NCI-H2196 (cell line): ENCODE data around the gene NSD1.
A peak's percentile ranks its signal among the peaks of the same experiment; 100 is the strongest.

Source experiments
- DNase-seq: peaks from one replicate; lab custom pipeline; 2025; ENCODE audit not compliant: unreplicated experiment; lab: John Stamatoyannopoulos, UW

The NSD1 gene

DNA sequence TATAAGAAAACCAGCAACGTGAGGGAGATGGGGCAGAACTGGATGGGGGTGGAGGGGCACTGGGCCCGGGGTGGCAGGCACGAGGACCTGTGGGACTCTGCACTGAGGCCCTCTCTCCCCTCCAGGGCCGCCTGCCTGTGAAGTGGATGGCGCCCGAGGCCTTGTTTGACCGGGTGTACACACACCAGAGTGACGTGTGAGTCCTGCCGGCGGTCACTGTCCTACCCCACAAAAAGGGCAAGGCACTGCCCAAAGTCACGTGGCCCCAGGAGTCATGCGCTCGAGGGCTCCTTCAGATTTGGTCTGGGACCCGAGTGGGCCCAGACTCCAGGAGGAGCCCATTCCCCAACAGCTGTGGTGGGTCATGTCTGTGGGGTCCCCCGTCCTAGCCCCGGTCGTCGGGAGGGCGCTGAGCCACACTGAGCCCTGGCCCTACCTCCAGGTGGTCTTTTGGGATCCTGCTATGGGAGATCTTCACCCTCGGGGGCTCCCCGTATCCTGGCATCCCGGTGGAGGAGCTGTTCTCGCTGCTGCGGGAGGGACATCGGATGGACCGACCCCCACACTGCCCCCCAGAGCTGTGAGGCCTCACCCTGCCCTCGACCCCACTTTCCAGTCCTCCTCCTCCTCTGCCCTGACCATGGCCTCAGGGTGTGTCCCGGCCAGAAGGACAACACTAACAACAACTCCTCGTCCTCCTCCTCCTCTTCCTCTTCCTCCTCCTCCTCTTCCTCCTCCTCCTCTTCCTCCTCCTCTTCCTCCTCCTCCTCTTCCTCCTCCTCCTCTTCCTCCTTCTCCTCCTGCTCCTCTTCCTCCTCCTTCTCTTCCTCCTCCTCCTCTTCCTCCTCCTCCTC lies 37.2 kb upstream of the NSD1 start:
- DNase-seq, result no peak

DNA sequence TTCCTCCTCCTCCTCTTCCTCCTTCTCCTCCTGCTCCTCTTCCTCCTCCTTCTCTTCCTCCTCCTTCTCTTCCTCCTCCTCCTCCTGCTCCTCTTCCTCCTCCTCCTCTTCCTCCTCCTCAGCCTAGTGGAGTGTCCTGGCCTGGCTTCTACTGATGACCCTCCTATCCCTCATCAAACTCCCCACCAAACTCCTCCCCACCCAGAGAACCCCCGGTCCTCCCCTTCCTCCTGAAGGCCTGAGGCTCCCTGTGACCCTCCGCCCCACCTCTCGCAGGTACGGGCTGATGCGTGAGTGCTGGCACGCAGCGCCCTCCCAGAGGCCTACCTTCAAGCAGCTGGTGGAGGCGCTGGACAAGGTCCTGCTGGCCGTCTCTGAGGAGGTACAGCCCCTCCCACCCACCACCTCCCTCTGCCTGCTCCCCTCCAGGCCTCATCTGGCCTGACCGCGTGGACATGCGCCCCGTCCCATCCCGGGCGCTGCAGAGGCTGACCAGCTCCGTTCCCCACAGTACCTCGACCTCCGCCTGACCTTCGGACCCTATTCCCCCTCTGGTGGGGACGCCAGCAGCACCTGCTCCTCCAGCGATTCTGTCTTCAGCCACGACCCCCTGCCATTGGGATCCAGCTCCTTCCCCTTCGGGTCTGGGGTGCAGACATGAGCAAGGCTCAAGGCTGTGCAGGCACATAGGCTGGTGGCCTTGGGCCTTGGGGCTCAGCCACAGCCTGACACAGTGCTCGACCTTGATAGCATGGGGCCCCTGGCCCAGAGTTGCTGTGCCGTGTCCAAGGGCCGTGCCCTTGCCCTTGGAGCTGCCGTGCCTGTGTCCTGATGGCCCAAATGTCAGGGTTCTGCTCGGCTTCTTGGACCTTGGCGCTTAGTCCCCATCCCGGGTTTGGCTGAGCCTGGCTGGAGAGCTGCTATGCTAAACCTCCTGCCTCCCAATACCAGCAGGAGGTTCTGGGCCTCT lies 36.3 kb upstream of the NSD1 start:
- no peak for DNase-seq

DNA sequence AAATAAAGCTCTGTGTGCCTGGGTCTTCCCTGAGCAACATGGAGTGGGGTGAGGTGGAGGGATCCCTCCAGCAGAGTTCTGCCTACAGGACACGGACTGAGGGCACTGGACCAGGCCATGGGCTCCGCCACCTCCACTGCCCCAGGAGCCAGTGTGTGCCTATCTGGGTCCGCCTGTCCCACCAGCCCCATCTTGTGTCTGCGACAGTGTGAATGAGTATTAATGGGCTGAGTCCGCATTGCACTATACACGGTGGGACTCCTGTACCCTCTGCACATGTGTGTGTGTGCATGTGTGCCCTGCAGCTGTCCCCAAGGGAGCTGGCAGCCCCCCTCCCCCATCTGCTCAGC lies 35.5 kb upstream of the NSD1 start:
- no peak for DNase-seq

DNA sequence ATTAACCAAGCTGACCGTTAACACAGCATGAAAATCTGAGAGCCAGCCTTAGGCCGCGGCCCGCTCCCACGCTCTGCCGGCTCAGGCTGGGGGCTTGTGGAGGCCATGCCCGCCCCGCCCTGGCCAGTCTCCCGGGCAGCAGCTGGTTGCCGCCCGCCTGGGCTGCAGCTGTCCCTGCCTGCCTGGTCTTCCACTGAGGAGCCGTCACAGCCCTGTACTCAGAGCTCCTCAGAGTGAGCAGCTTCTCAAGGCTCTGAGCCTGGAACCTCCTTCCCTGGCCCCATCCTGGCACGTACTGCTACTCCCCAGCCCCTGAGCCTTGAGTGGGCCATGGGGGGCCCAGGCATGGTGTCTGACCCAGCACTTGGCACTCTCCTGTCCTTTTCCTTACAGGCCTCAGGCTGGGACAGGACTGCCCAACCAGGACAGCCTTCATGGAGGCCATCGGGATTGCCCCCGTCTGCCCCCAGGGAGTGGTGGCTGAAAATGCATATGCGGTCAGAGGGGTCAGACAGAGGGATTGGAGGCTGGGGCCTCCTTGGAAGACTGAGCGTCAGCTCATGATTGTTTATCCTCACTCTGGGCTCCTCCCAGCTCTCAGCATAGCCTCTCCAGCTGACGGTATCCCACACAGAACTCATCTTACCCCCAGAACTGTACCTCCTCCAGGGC lies 35.0 kb upstream of the NSD1 start:
- no peak for DNase-seq

DNA sequence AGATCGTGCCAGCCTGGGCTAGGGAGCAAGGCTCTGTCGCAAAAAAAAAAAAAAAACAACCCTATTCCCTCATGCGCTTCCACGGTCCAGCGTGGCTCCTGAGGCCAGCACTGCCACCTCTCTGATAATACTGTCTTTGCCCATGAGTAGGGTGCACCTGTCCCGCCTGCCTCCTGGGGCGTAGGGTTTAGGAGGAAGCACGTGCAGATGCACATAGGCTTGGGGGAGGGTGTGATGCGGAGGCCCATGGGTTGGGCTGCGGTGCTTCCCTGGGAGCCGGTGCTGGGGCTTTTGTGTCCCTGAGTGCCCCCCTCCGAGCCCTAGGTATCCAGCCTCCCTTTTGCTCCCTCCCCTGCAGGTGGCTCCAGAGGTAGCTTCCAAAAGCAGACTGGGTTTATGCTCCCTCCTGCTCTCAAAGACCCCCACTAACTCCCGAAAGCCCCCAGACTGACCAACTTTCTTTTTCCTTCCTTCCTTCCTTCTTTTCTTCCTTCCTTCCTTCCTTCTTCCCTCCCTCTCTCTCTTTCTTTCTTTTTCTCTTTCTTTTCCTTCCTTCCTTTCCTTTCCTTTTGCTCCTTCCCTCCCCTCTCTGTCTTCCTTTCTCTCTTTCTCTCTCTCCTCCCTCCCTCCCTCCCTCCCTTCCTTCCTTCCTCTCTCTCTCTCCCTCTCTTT lies 34.0 kb upstream of the NSD1 start:
- no peak for DNase-seq

DNA sequence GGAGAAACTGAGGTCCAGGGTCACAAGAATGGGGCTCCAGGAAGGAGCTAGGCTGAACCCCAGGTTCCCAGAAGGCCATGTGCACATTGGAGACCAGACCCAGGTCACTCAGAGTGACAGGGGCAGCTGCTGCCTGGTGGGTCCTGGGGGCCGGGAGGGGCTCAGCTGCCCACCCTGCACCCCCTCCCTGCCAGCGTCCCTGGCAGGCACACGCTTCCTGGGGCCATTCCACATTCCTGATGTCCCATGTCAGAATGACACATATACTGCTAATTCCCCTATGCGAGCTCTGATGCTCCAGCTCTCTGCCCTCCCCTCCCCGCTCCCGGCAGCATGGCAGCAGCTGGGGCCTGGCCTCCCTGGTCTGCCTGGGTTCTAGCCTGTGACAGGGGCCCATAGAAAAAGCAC lies 32.9 kb upstream of the NSD1 start:
- DNase-seq, result no peak

DNA sequence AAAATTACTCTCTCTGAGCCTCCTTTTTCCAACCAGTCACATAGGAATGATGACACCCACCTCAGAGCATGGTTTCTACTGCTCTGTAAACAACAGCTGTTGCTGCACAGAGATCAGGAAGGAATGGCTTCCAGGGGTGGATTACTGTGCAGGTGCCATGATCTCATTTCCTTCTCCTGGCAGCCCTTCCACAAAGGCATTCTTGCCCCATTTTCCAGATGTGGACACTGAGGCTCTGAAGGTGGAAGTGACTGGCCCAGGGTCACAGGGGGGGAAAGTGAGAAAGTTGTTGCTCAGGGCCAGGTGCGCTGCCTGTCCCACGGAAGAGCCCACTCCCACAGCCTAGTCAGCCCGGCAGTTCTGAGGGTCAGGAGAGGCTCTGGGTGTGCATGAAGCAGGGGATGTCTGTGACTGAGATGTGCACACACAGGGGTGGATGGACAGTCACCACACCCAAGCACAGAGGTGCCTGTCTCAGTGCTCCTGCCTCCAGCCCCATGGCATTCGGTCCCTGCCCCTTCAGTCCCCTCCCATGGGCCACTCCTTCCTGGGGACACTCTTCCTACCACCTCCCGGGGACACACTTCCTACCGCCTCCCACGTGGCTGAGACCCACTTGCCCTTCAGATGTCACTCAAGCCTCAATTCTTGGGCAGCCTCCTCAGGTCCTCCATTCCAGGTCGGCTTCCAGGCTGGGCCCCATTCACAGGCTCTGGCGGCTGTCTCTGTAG lies 29.9 kb upstream of the NSD1 start:
- peak; percentile 17 for DNase-seq

DNA sequence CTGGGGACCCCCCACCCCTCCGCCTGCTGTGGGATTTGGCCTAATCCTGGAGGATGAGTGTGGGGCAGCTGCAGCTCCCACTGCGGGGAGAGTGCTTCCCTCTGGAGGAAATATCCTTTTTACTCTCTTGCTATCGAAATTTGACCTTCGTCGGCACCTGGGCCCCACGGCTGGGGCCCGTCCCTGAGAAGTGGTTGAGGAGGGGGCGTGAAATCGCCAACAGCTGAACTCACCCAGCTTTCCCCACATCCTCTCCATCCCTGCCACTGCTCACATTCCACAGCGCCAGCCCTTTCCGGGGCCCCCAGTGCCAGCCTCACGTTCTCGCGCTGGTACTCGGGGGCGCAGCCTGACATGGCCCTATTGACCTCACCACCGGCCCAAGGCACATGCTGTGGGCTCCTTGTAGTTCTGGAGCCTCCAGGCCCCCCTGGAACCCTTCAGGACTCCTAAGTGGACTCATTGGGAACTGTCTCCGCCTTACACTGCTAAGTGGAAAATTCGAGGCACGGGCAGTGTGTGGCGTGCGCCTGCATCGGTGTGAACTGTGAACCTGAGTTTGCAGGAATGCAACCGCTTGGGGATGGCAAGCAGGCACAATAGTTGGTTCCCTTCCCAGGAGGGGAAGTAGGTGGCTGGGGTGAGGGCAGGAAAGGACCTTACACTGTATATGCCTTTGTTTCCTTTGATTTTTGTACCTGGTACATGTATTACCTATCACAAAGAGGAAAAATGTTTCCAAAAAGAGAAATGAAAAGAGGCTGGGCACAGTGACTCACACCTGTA lies 27.7 kb upstream of the NSD1 start:
- DNase-seq, result no peak

DNA sequence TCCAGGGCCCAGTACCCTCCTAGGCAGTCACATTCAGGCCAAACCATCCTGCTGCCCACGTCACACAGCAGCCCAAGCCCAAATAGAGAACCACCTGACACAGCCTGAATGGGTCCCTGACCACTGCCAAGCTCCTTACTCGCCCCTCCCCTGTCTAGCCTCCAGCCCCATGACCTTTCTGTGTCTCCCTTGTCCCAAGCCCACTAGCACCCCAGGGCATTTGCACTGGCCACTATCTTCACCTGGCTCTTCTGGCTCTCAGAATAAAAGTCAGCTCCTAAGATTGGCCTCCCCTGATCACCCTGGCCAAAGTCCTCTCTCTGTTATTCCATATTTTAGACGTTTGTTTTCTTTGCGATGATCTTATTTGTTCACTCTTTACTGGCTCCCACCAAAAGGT lies 26.4 kb upstream of the NSD1 start:
- DNase-seq, result no peak

DNA sequence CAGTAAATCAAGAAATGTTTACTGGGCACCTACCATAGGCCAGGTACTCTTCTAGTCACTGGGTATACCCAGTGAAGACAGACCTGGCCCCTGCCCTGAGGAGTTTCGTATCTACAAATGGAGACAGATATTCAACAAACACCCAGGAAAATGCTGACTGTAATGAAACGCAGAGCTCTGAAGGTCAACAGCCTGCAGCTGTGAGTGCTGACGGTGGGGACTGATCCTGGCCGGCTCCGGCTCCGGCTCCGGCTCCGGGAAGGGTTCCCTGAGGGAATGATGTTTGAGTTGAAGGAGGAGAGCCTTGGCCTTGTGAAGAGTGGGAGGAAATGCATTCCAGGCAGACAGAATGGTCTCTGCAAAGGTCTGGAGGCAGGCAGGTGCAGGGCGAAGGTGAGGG lies 23.8 kb upstream of the NSD1 start:
- DNase-seq, result no peak

DNA sequence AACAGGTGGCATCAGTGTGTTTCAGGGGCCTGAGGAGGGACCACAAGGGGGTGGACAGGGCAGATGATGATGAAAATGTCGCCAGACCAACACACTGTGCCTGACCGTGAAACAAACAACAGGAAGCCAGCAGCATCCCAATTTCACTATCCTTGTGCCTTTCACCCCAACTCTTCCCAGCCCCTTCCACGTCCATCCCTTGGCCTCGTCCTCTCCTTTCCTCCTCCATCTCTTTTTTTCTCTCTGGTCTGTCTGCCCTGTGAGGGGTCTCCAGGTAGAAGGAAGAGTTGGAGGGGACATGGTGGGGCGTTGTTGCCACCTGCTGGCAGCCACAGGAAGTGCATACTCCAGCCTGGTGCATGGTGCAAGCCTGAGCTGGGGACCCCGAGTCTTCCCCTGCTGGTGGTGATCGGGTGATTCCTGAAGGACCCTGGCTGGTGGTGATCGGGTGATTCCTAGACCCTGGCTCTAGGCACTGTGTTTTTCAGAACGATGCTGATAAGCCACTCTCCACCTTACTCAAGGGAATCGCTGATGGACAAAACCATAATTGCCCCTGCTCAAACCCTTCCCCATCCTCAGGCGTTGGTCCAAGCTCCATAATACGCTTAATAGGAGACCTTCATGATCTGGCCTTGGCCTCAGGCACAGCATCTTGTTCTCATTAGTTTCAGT lies 21.7 kb upstream of the NSD1 start:
- DNase-seq, result peak; percentile 44

DNA sequence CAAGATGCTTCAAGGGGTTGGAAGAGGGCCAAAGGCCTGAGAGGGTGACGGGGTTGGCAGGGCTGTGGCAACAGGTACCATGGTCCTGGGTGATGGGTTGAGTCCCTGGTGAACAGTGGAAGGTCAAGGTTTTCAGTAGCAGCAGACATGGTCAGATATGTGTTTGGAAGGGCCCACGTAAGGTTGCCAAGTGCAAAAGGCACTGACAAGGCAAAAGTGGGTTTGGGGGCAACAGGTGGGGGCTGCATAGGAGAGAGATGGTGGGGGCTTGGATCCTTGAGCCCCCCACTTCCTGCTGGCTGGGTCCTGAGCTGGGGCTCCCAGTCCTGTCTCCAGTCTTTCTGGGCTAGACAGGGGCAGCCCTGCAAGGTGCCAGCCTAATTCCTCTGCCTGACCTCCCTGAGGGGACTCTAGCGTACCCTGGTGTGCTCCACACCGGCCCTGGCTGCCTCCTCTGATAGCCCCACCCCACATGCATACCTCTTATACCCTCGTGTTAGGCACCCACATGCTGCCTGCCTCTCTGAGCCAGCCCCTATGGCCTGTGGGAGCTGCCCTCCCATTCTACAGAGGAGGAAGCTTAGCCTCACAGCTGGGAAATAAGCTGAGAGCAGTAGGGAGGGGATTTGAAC lies 20.9 kb upstream of the NSD1 start:
- DNase-seq, result no peak

DNA sequence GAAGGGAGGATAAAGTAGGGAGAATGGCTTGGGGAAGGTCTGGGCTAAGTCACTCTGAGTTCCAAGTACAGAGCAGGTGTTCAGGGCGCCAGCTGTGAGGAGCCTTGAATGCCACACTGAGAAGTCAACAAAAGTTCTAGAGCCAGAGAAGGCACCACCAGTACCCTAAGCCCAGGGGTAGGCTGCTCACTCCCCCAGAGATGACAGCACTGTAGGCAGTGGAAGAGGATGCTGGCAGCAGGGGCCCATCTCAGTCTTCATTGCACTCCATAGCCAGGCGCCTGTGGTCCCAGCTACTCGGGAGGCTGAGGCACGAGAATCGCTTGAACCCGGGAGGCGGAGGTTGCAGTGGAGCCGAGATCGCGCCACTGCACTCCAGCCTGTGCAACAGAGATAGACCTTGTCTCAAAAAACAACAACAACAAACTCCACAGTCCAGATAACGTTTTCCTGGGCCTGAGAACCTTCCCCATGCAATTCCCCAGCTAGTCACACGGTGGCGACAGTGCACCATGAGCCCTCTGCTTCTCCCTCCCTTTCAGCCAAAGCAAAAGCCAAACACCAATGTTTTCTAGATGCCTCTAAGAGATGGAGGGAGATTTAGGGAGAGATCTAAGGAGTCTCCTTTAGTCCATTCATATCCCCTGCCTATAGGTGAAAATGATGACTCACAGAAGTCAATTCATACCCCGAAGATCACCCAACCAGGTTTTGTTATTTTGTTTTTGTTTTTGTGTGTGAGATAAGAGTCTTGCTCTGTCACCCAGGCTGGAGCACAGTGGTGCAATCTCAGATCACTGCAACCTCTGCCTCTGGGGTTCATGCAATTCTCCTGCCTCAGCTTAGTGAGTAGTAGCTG lies 19.8 kb upstream of the NSD1 start:
- DNase-seq, result peak; percentile 74

DNA sequence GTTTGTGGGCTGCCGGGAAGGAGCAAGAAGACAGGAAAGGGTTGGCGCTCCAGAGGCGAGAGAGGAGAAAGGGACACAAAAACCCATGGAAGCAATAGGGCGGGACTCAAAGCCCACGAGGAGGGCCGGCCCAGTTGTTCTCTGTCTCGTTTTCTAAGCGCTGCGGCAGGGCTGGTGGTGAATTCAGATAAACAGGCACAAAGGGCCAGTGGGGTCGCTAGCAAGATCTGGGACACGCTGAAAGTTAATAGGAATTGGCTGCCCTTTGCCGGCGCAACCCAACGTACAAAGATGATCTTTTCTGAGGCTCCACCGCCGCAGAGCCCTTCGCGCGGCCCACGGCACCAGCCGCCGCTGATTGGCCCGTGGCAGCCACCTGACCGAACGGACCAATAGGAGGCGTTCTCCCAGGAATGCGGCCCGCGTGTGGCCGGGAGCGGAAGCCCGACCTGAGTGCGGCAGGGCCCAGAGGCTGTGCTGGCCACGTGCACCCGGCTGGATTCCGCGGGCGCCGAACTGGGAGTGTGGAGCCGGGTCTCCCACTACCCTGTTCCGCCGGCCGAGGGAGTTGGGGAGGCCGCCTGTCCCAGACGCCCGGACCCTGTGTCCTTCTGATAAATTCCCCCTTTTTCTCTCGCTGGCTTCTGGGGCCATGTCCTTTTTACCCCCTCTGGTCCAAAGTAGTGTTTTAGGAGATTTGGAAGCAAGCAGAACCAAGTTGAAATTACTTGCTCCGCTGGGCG lies 16.8 kb upstream of the NSD1 start:
- DNase-seq, result no peak

DNA sequence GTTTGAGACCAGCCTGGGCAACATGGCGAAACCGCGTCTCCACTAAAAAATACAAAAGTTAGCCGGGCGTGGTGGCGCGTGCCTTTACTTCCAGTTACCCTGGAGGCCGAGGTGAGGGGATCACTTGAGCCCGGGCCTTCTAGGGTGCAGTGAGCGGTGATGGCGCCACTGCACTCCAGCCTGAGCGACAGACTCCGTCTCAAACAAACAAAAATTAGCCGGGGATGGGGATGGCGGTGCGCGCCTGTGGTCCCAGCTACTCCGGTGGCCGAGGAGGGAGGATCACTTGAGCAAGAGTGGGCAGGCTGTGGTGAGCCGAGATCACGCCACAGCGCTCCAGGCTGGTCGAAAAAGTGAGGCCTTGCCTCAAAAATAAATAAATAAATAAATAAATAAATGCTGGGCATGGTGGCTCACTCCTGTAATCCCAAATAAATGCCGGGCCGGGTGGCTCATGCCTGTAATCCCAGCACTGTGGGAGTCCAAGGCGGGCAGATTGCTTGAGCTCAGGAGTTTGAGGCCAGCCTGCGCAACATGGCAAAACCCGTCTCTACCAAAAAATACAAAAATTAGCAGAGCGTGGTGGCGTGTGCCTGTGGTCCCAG lies 16.0 kb upstream of the NSD1 start:
- no peak for DNase-seq

DNA sequence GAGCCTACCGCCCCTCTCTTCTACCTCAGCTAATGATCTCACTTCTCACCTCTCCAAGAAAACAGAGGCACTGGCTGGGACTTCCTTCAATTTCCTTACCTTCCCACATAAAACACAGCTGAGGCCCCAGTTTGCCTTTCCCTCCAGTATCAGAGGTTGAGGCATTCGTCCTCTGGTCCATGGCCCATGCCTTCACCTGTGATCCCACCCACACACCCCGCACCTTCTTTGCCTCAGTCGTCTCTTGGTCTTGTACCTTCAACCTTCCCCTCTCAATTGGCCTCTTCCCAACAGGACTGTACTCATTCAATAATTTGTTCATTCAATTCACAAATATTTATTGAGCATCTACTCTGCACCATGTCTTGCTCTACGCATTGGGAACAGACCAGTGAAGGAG lies 11.0 kb upstream of the NSD1 start:
- DNase-seq, result no peak
